ENCODE measurements around the gene OR51F2. TPM values are rescaled to one million over a fixed set of nuclear protein-coding genes. Genes with fewer than 3 reads are reported as not detected.
"Not testable (repeated sequence)": the region's sequence is repeated elsewhere in the genome, so short reads cannot be mapped to it uniquely, and the experiment has no call there.

OR51F2 gene
- total RNA-seq = not detected

GRCh38 chr11:4821021-4821420 lies at the start of gene OR51F2:
Gene OR51F2, plus strand, starts transcription at chr11:4821321. Its CDS starts 101 bp downstream, at chr11:4821422.
- Histone ChIP-seq H3K27me3 (no peaks in the 10 kb centered on the region), H3K9me3 (no peaks in the 10 kb centered on the region), H3K4me3 (no peak within 1 kb of the TSS), H3K27ac (no peak within 1 kb of the TSS), H3K36me3 (no peaks in the 10 kb centered on the region), H3K4me1 (no peaks in the 10 kb centered on the region)
- intact Hi-C loops (cut with DNase I; ENCODE audit: low total_unique reads) = no loop called here
- TF ChIP-seq POLR2A (IDR thresholded peaks at IDR 0.05) (no peak), CTCF (IDR thresholded peaks at IDR 0.05 in 4 of 5, conservative IDR thresholded peaks at IDR 0.05 in 1 of 5) (no peak)
- DNase-seq = no peak
- in situ Hi-C loops (cut with MboI; ENCODE audit: low sequenced_read_pairs in 4 of 4) = loop anchor here in 2 of 4 donors (10.0 kb wide), 1 partner anchor 186 kb away; the partner anchor contains the start of gene OR51D1 (in 2 of the 2)
- no peak for ATAC-seq

- TF ChIP-seq POLR2A (IDR thresholded peaks at IDR 0.05) (no peak), CTCF (IDR thresholded peaks at IDR 0.05 in 4 of 5, conservative IDR thresholded peaks at IDR 0.05 in 1 of 5) (no peak)
- ATAC-seq (no peak), DNase-seq (no peak)
- Histone ChIP-seq H3K27me3 (no peaks in the 10 kb centered on the region), H3K4me3 (no peak overlapping the region), H3K36me3 (no peaks in the 10 kb centered on the region), H3K27ac (no peak overlapping the region), H3K4me1 (no peaks in the 10 kb centered on the region), H3K9me3 (no peaks in the 10 kb centered on the region)
- intact Hi-C loops (cut with DNase I; ENCODE audit: low total_unique reads) (no loop called here), in situ Hi-C loops (cut with MboI; ENCODE audit: low sequenced_read_pairs in 4 of 4) (no loop called here)
Measured at GRCh38 chr11:4782454-4782853, 38.7 kb upstream of the OR51F2 start.

DNA sequence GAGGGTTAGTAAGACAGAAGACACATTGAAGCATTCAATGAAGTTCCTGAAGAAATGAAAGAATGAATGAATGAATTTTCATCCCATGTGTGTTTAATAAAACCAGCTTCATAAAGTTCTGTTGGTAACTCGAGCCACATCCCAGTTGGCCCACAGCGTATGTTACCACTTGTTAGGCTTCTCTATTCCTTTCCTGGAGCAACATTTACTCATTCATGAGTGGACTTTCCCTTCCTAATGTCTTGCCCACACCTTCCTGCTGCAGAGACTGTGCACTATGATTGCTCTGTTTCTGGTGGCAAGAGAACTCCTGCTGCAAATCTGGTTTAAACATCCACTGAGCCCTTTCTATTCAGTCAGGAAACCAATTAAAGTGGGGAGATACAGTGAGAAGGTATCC lies 23.9 kb upstream of the OR51F2 start:
- in situ Hi-C loops (cut with MboI; ENCODE audit: low sequenced_read_pairs in 4 of 4) = no loop called here

DNA sequence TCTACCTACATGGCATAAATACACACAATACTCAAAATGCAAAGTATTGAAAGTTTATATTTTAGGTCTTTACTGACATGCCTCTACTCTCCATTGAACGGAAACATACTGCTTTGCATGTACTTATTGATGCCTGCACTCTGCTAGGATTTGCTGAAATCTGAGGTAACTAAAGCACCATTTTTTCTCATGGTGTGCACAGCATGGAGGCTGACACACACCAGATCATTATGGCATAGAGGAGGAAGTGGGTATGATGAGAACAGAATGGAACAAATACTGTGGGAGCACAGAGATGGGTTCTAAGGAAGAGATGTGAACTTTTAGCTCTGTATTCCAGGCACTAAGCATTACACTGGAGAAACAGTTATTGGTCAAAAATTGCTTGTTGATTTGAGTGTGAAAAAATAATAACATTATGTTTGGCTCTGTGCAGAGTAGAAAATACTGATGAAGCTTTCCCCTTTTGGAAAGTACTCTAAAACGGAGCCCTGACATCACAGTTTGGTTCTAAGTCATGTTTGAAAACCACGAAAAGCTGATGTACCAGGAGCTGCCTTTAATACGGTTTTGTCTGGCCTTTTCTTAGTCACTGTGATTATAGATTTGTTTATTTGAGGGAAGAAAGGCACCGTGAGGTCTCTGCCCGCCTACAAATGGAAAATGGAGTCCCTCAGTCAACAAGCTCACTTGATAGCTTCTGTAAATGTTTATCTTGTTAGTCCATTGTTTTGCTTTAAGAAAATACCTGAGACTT lies 22.5 kb upstream of the OR51F2 start:
- H3K36me3 ChIP-seq = no peaks in the 10 kb centered on the region
- DNase-seq (no peak), ATAC-seq (no peak)
- H3K4me1 ChIP-seq = no peaks in the 10 kb centered on the region
- in situ Hi-C loops (cut with MboI; ENCODE audit: low sequenced_read_pairs in 4 of 4) = no loop called here
- no peaks in the 10 kb centered on the region for H3K9me3 ChIP-seq
- intact Hi-C loops (cut with DNase I; ENCODE audit: low total_unique reads) = no loop called here
- TF ChIP-seq CTCF (IDR thresholded peaks at IDR 0.05 in 4 of 5, conservative IDR thresholded peaks at IDR 0.05 in 1 of 5) (no peak), POLR2A (IDR thresholded peaks at IDR 0.05) (no peak)
- H3K27ac ChIP-seq = no peak overlapping the region
- H3K4me3 ChIP-seq = no peak overlapping the region
- H3K27me3 ChIP-seq = no peaks in the 10 kb centered on the region

More for the DNA sequence above, 23.9 kb upstream of the OR51F2 start:
- H3K27me3 ChIP-seq = no peaks in the 10 kb centered on the region
- H3K36me3 ChIP-seq = no peaks in the 10 kb centered on the region
- DNase-seq (no peak), ATAC-seq (no peak)
- H3K27ac ChIP-seq = no peak overlapping the region
- intact Hi-C loops (cut with DNase I; ENCODE audit: low total_unique reads) = no loop called here
- TF ChIP-seq CTCF (IDR thresholded peaks at IDR 0.05 in 4 of 5, conservative IDR thresholded peaks at IDR 0.05 in 1 of 5) (no peak), POLR2A (IDR thresholded peaks at IDR 0.05) (no peak)
- no peaks in the 10 kb centered on the region for H3K9me3 ChIP-seq
- no peak overlapping the region for H3K4me3 ChIP-seq
- H3K4me1 ChIP-seq = no peaks in the 10 kb centered on the region

GRCh38 chr11:4801316-4801715 lies 19.8 kb upstream of the OR51F2 start:
- H3K4me3 ChIP-seq; H3K27me3 ChIP-seq; H3K36me3 ChIP-seq; DNase-seq; intact Hi-C loops (cut with DNase I; ENCODE audit: low total_unique reads); H3K4me1 ChIP-seq; H3K27ac ChIP-seq; ATAC-seq; H3K9me3 ChIP-seq; in situ Hi-C loops (cut with MboI; ENCODE audit: low sequenced_read_pairs in 4 of 4): not testable (repeated sequence)
